K562 (cell line): ENCODE measurements around the gene SMAD5.

Experiments used
- CHD7 ChIP-seq: fragments of 200-600 bp; sonication (generic); IDR thresholded peaks from one replicate; pipeline ENCODE4 v1.6.1; 2012; ENCODE audit warnings: mild to moderate bottlenecking, low read depth, low read length, inconsistent platforms
- DPF2 ChIP-seq: fragments of 450-650 bp; IDR thresholded peaks from 2 replicates; pipeline ENCODE4 v1.6.1; 2016
- EGR1 ChIP-seq: fragments of 450-650 bp; conservative IDR thresholded peaks from 2 replicates; pipeline ENCODE4 v1.6.1; 2017; ENCODE audit warnings: mild to moderate bottlenecking
- EZH2 ChIP-seq: IDR thresholded peaks from 2 replicates; pipeline ENCODE4 v1.6.1; 2012; ENCODE audit warnings: low read depth, mild to moderate bottlenecking, inconsistent platforms, low read length, borderline replicate concordance
- JUND ChIP-seq, 2 experiments: IDR thresholded peaks; 2 replicates in 1 of 2; 3 replicates in 1 of 2; pipeline ENCODE4 v1.6.1; 2011; ENCODE audit warnings: borderline replicate concordance in 2 of 2, low read depth in 2 of 2, low read length in 2 of 2, improper control_type of control experiment in 1 of 2, missing biosample characterization in 1 of 2, missing genetic modification characterization in 1 of 2, missing genetic modification reagents in 1 of 2
- KDM1A ChIP-seq, 2 experiments: fragments of 450-650 bp; IDR thresholded peaks; 2 replicates each; pipeline ENCODE4 v1.6.1; 2016; ENCODE audit warnings: mild to moderate bottlenecking in 2 of 2
- MAZ ChIP-seq, 2 experiments: fragments of 450-650 bp in 1 of 2; sonication (generic) in 1 of 2; formaldehyde crosslinking; IDR thresholded peaks in 1 of 2; conservative IDR thresholded peaks in 1 of 2; 2 replicates each; pipeline versions ENCODE4 v1.4.0 to v1.5.0; 2020; ENCODE audit warnings: mild to moderate bottlenecking in 1 of 2, missing genetic modification reagents in 1 of 2
- SMARCA4 ChIP-seq: fragments of 450-650 bp; IDR thresholded peaks from 2 replicates; pipeline ENCODE4 v1.6.1; 2016
- ZBTB7A ChIP-seq: IDR thresholded peaks from 2 replicates; pipeline ENCODE4 v1.6.1; 2011; ENCODE audit warnings: low read depth, mild to moderate bottlenecking, low read length, moderate library complexity, borderline replicate concordance; ENCODE audit not compliant: control insufficient read depth
- ZNF3 ChIP-seq: fragments of 250-450 bp; sonication (Bioruptor Pico); IDR thresholded peaks from 2 replicates; pipeline ENCODE4 v1.5.0; 2021; ENCODE audit warnings: mild to moderate bottlenecking, moderate library complexity
- ZZZ3 ChIP-seq: fragments of 450-650 bp; IDR thresholded peaks from 2 replicates; pipeline ENCODE4 v1.6.1; 2016; ENCODE audit warnings: antibody characterized with exemption, mild to moderate bottlenecking, moderate library complexity
- TF ChIP-seq, protein P1 (sequence below): fragments of 250-450 bp; sonication (Bioruptor Pico); IDR thresholded peaks from 2 replicates; pipeline ENCODE4 v1.8.0; 2021; ENCODE audit warnings: moderate library complexity, mild to moderate bottlenecking, inconsistent platforms
- TF ChIP-seq, protein P2 (sequence below), 3 experiments: IDR thresholded peaks in 2 of 3; conservative IDR thresholded peaks in 1 of 3; 2 replicates each; pipeline ENCODE4 v1.5.1; 2011 to 2012; ENCODE audit warnings: low read length in 3 of 3, mild to moderate bottlenecking in 3 of 3, control low read depth in 2 of 3, improper control_type of control experiment in 1 of 3, inconsistent platforms in 1 of 3, low read depth in 1 of 3, mixed read lengths in 1 of 3, moderate library complexity in 1 of 3; ENCODE audit not compliant: insufficient read depth in 2 of 3
- TF ChIP-seq, protein P3 (sequence below): fragments of 250-450 bp; sonication (Bioruptor Pico); IDR thresholded peaks from 2 replicates; pipeline ENCODE4 v1.8.0; 2021; ENCODE audit warnings: moderate library complexity, mild to moderate bottlenecking, inconsistent platforms

- TF ChIP-seq, protein P1, sequence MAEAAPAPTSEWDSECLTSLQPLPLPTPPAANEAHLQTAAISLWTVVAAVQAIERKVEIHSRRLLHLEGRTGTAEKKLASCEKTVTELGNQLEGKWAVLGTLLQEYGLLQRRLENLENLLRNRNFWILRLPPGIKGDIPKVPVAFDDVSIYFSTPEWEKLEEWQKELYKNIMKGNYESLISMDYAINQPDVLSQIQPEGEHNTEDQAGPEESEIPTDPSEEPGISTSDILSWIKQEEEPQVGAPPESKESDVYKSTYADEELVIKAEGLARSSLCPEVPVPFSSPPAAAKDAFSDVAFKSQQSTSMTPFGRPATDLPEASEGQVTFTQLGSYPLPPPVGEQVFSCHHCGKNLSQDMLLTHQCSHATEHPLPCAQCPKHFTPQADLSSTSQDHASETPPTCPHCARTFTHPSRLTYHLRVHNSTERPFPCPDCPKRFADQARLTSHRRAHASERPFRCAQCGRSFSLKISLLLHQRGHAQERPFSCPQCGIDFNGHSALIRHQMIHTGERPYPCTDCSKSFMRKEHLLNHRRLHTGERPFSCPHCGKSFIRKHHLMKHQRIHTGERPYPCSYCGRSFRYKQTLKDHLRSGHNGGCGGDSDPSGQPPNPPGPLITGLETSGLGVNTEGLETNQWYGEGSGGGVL (CRISPR knock-in tag), result no peak
- TF ChIP-seq ZBTB7A, result no peak
- TF ChIP-seq MAZ (CRISPR knock-in tag; conservative IDR thresholded peaks at IDR 0.05 in 1 of 2, IDR thresholded peaks at IDR 0.05 in 1 of 2), result no peak
- TF ChIP-seq, protein P2, sequence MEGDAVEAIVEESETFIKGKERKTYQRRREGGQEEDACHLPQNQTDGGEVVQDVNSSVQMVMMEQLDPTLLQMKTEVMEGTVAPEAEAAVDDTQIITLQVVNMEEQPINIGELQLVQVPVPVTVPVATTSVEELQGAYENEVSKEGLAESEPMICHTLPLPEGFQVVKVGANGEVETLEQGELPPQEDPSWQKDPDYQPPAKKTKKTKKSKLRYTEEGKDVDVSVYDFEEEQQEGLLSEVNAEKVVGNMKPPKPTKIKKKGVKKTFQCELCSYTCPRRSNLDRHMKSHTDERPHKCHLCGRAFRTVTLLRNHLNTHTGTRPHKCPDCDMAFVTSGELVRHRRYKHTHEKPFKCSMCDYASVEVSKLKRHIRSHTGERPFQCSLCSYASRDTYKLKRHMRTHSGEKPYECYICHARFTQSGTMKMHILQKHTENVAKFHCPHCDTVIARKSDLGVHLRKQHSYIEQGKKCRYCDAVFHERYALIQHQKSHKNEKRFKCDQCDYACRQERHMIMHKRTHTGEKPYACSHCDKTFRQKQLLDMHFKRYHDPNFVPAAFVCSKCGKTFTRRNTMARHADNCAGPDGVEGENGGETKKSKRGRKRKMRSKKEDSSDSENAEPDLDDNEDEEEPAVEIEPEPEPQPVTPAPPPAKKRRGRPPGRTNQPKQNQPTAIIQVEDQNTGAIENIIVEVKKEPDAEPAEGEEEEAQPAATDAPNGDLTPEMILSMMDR (IDR thresholded peaks at IDR 0.05 in 2 of 3, conservative IDR thresholded peaks at IDR 0.05 in 1 of 3; ENCODE audit: insufficient read depth in 2 of 3, low read depth in 1 of 3, low read length in 3 of 3), result no peak
- TF ChIP-seq CHD7, result no peak
- TF ChIP-seq ZNF3, result no peak
- no peak for TF ChIP-seq EGR1
- TF ChIP-seq DPF2, result no peak
- no peak for TF ChIP-seq ZZZ3
- TF ChIP-seq JUND (IDR thresholded peaks at IDR 0.05; ENCODE audit: borderline replicate concordance, low read depth, low read length), result no peak
- TF ChIP-seq JUND (tag; IDR thresholded peaks at IDR 0.05; ENCODE audit: borderline replicate concordance, low read depth, low read length), result no peak
- TF ChIP-seq KDM1A (IDR thresholded peaks at IDR 0.05), result no peak
- TF ChIP-seq SMARCA4, result no peak
- no peak for TF ChIP-seq EZH2
- TF ChIP-seq, protein P3, sequence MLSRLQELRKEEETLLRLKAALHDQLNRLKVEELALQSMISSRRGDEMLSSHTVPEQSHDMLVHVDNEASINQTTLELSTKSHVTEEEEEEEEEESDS (CRISPR knock-in tag), result no peak
Observed at GRCh38 chr5:136127560-136127959, 5.1 kb upstream of the SMAD5 start.
